HEK293 (cell line): Measurements from ENCODE around the gene PIEZO1.

Source experiments
- CTCF ChIA-PET: fragments of 350-600 bp; formaldehyde crosslinking; extraction: SDS; loops from one replicate; lab custom pipeline; 2021; ENCODE audit warnings: antibody characterized with exemption; lab: Yijun Ruan, JAX
- POLR2A ChIA-PET: fragments of 300-600 bp; formaldehyde crosslinking; extraction: SDS; loops from one replicate; lab custom pipeline; 2020; ENCODE audit warnings: antibody characterized with exemption, inconsistent platforms; lab: Yijun Ruan, JAX
- H3K27ac ChIP-seq: fragments of 200-500 bp; sonication (Bioruptor generic); 2 replicates; pipeline ENCODE4 v1.5.1; 2014; ENCODE audit warnings: low read depth, low read length, control low read depth, inconsistent platforms; ENCODE audit errors: extremely low read depth
- H3K36me3 ChIP-seq, 2 experiments: fragments of 200-500 bp in 1 of 2; sonication (Bioruptor generic) in 1 of 2; 1 replicate in 1 of 2; 2 replicates in 1 of 2; pipeline ENCODE4 v1.5.1; 2014 to 2017; ENCODE audit warnings: inconsistent platforms in 2 of 2, low read length in 2 of 2; ENCODE audit not compliant: control insufficient read depth in 2 of 2, insufficient read depth in 1 of 2
- H3K4me1 ChIP-seq: fragments of 200-500 bp; sonication (Bioruptor generic); 2 replicates; pipeline ENCODE4 v1.5.1; 2014; ENCODE audit warnings: mild to moderate bottlenecking, low read length, inconsistent platforms; ENCODE audit not compliant: control insufficient read depth, insufficient read depth
- H3K4me3 ChIP-seq: 2 replicates; pipeline ENCODE4 v1.5.1; 2011; ENCODE audit warnings: low read depth, mild to moderate bottlenecking, control low read depth, low read length, moderate library complexity
- H3K9me3 ChIP-seq: fragments of 200-500 bp; sonication (Bioruptor generic); 2 replicates; pipeline ENCODE4 v1.5.1; 2014; ENCODE audit warnings: low read depth, low read length, inconsistent platforms; ENCODE audit not compliant: control insufficient read depth, insufficient read depth
- GLI2 ChIP-seq: fragments of 450-650 bp; formaldehyde crosslinking; IDR thresholded peaks from 2 replicates; pipeline ENCODE4; 2017; ENCODE audit warnings: missing biosample characterization, missing genetic modification characterization, low read depth, borderline replicate concordance
- IKZF3 ChIP-seq: fragments of 450-650 bp; IDR thresholded peaks from 2 replicates; pipeline ENCODE4 v1.5.0; 2018; ENCODE audit warnings: missing biosample characterization, mild to moderate bottlenecking, missing genetic modification characterization, moderate library complexity
- KLF7 ChIP-seq: fragments of 450-650 bp; formaldehyde crosslinking; IDR thresholded peaks from 2 replicates; pipeline ENCODE4 v1.5.1; 2016; ENCODE audit warnings: missing biosample characterization, missing genetic modification characterization, borderline replicate concordance
- KLF8 ChIP-seq: fragments of 450-650 bp; formaldehyde crosslinking; IDR thresholded peaks from 2 replicates; pipeline ENCODE4 v1.5.1; 2016; ENCODE audit warnings: missing biosample characterization, missing genetic modification characterization
- MYNN ChIP-seq: fragments of 450-650 bp; formaldehyde crosslinking; IDR thresholded peaks from 2 replicates; pipeline ENCODE4 v1.5.1; 2016; ENCODE audit warnings: missing biosample characterization, missing genetic modification characterization, borderline replicate concordance
- SETDB1 ChIP-seq: IDR thresholded peaks from one replicate; pipeline ENCODE4 v1.6.1; 2017; ENCODE audit warnings: mild to moderate bottlenecking, low read length, moderate library complexity, mixed read lengths; ENCODE audit not compliant: insufficient read length
- ZBTB1 ChIP-seq: fragments of 450-650 bp; formaldehyde crosslinking; IDR thresholded peaks from 2 replicates; pipeline ENCODE4 v1.5.1; 2016; ENCODE audit warnings: missing biosample characterization, missing genetic modification characterization
- ZBTB17 ChIP-seq: fragments of 450-650 bp; formaldehyde crosslinking; IDR thresholded peaks from 2 replicates; pipeline ENCODE4 v1.5.1; 2016; ENCODE audit warnings: missing biosample characterization, missing genetic modification characterization
- ZNF10 ChIP-seq: fragments of 450-650 bp; formaldehyde crosslinking; IDR thresholded peaks from 2 replicates; pipeline ENCODE4 v1.5.1; 2017; ENCODE audit warnings: missing biosample characterization, missing genetic modification characterization
- ZNF112 ChIP-seq: fragments of 450-650 bp; formaldehyde crosslinking; IDR thresholded peaks from 2 replicates; pipeline ENCODE4 v1.5.0; 2017; ENCODE audit warnings: missing biosample characterization, missing genetic modification characterization
- ZNF121 ChIP-seq: fragments of 450-650 bp; formaldehyde crosslinking; IDR thresholded peaks from 2 replicates; pipeline ENCODE4 v1.5.1; 2016; ENCODE audit warnings: missing biosample characterization, missing genetic modification characterization
- ZNF138 ChIP-seq: fragments of 450-650 bp; formaldehyde crosslinking; IDR thresholded peaks from 2 replicates; pipeline ENCODE4 v1.5.1; 2016; ENCODE audit warnings: missing biosample characterization, missing genetic modification characterization, borderline replicate concordance
- ZNF280D ChIP-seq: fragments of 450-650 bp; formaldehyde crosslinking; IDR thresholded peaks from 2 replicates; pipeline ENCODE4 v1.5.1; 2016; ENCODE audit warnings: missing biosample characterization, missing genetic modification characterization
- ZNF302 ChIP-seq: fragments of 450-650 bp; formaldehyde crosslinking; IDR thresholded peaks from 2 replicates; pipeline ENCODE4 v1.5.1; 2016; ENCODE audit warnings: missing biosample characterization, missing genetic modification characterization, low read depth
- ZNF335 ChIP-seq: fragments of 450-650 bp; formaldehyde crosslinking; conservative IDR thresholded peaks from 2 replicates; pipeline ENCODE4 v1.5.1; 2016; ENCODE audit warnings: missing biosample characterization, missing genetic modification characterization
- ZNF341 ChIP-seq: fragments of 450-650 bp; formaldehyde crosslinking; IDR thresholded peaks from 2 replicates; pipeline ENCODE4; 2016; ENCODE audit warnings: low read depth, missing biosample characterization, missing genetic modification characterization
- ZNF354C ChIP-seq: fragments of 450-650 bp; formaldehyde crosslinking; IDR thresholded peaks from 2 replicates; pipeline ENCODE4 v1.5.1; 2016; ENCODE audit warnings: missing biosample characterization, missing genetic modification characterization, low read depth, borderline replicate concordance
- ZNF37A ChIP-seq: fragments of 450-650 bp; IDR thresholded peaks from 2 replicates; pipeline ENCODE4 v1.5.1; 2018; ENCODE audit warnings: missing biosample characterization, missing genetic modification characterization
- ZNF391 ChIP-seq: fragments of 450-650 bp; formaldehyde crosslinking; IDR thresholded peaks from 2 replicates; pipeline ENCODE4 v1.5.1; 2016; ENCODE audit warnings: low read depth, missing biosample characterization, missing genetic modification characterization, borderline replicate concordance
- ZNF398 ChIP-seq: fragments of 450-650 bp; formaldehyde crosslinking; IDR thresholded peaks from 2 replicates; pipeline ENCODE4 v1.5.1; 2017; ENCODE audit warnings: missing biosample characterization, missing genetic modification characterization
- ZNF433 ChIP-seq: fragments of 450-650 bp; formaldehyde crosslinking; IDR thresholded peaks from 2 replicates; pipeline ENCODE4 v1.5.1; 2016; ENCODE audit warnings: missing biosample characterization, missing genetic modification characterization, low read depth
- ZNF473 ChIP-seq: fragments of 450-650 bp; formaldehyde crosslinking; IDR thresholded peaks from 2 replicates; pipeline ENCODE4 v1.5.1; 2017; ENCODE audit warnings: missing biosample characterization, missing genetic modification characterization
- ZNF510 ChIP-seq: fragments of 450-650 bp; formaldehyde crosslinking; IDR thresholded peaks from 2 replicates; pipeline ENCODE4 v1.5.1; 2018; ENCODE audit warnings: mild to moderate bottlenecking, missing genetic modification characterization, missing biosample characterization; ENCODE audit not compliant: insufficient replicate concordance
- ZNF629 ChIP-seq: fragments of 450-650 bp; formaldehyde crosslinking; IDR thresholded peaks from 2 replicates; pipeline ENCODE4 v1.5.1; 2017; ENCODE audit warnings: missing biosample characterization, missing genetic modification characterization
- ZNF843 ChIP-seq: fragments of 450-650 bp; formaldehyde crosslinking; IDR thresholded peaks from 2 replicates; pipeline ENCODE4 v1.5.1; 2016; ENCODE audit warnings: missing biosample characterization, missing genetic modification characterization
- TF ChIP-seq, protein P1 (sequence below): fragments of 450-650 bp; formaldehyde crosslinking; IDR thresholded peaks from 2 replicates; pipeline ENCODE4 v1.5.1; 2016; ENCODE audit warnings: missing biosample characterization, missing genetic modification characterization
- TF ChIP-seq, protein P2 (sequence below): fragments of 450-650 bp; formaldehyde crosslinking; IDR thresholded peaks from 2 replicates; pipeline ENCODE4 v1.5.1; 2016; ENCODE audit warnings: missing biosample characterization, missing genetic modification characterization, borderline replicate concordance
- TF ChIP-seq, protein P3 (sequence below): fragments of 450-650 bp; formaldehyde crosslinking; IDR thresholded peaks from 2 replicates; pipeline ENCODE4 v1.5.1; 2017; ENCODE audit warnings: missing biosample characterization, missing genetic modification characterization

Gene PIEZO1

GRCh38 chr16:88815227-88815626 lies 30.2 kb upstream of the PIEZO1 start:
- ChIA-PET CTCF (interaction anchor here (0.6 to 5.1 kb wide), 5 partner anchors 42 to 402 kb away, joined by 3 to 19 read pairs (median 4); partner anchors contain the start of genes CDH15 and ZNF778), POLR2A (interaction anchor here (0.7 kb wide), 1 partner anchor 43 kb away, joined by 3 read pairs; no protein-coding TSS in a partner anchor)
- Histone ChIP-seq H3K36me3 (peaks cover 0 to 9% of the 10 kb centered on the region in 2 experiments; a peak in 1 of 3 replicates), H3K4me3 (no peak overlapping the region), H3K4me1 (peaks cover 3% of the 10 kb centered on the region; the same call in 1 of the 2 replicates), H3K9me3 (no peaks in the 10 kb centered on the region), H3K27ac (no peak overlapping the region)
- TF ChIP-seq, protein P1, sequence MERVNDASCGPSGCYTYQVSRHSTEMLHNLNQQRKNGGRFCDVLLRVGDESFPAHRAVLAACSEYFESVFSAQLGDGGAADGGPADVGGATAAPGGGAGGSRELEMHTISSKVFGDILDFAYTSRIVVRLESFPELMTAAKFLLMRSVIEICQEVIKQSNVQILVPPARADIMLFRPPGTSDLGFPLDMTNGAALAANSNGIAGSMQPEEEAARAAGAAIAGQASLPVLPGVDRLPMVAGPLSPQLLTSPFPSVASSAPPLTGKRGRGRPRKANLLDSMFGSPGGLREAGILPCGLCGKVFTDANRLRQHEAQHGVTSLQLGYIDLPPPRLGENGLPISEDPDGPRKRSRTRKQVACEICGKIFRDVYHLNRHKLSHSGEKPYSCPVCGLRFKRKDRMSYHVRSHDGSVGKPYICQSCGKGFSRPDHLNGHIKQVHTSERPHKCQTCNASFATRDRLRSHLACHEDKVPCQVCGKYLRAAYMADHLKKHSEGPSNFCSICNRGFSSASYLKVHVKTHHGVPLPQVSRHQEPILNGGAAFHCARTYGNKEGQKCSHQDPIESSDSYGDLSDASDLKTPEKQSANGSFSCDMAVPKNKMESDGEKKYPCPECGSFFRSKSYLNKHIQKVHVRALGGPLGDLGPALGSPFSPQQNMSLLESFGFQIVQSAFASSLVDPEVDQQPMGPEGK, result no peak
- TF ChIP-seq ZBTB17 (tag by site-specific recombination) (no peak), ZNF121 (no peak), ZNF335 (no peak), MYNN (tag by site-specific recombination) (no peak), ZNF10 (no peak), ZNF398 (tag by site-specific recombination) (no peak), ZNF629 (no peak), SETDB1 (no peak), KLF7 (tag by site-specific recombination) (no peak), IKZF3 (tag by site-specific recombination) (no peak), ZNF341 (tag by site-specific recombination) (no peak), ZNF37A (tag by site-specific recombination) (no peak), ZNF112 (tag by site-specific recombination) (no peak), ZNF510 (tag by site-specific recombination) (no peak), GLI2 (tag by site-specific recombination) (no peak), KLF8 (no peak)
- TF ChIP-seq, protein P2, sequence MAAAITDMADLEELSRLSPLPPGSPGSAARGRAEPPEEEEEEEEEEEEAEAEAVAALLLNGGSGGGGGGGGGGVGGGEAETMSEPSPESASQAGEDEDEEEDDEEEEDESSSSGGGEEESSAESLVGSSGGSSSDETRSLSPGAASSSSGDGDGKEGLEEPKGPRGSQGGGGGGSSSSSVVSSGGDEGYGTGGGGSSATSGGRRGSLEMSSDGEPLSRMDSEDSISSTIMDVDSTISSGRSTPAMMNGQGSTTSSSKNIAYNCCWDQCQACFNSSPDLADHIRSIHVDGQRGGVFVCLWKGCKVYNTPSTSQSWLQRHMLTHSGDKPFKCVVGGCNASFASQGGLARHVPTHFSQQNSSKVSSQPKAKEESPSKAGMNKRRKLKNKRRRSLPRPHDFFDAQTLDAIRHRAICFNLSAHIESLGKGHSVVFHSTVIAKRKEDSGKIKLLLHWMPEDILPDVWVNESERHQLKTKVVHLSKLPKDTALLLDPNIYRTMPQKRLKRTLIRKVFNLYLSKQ (tag by site-specific recombination), result no peak

DNA sequence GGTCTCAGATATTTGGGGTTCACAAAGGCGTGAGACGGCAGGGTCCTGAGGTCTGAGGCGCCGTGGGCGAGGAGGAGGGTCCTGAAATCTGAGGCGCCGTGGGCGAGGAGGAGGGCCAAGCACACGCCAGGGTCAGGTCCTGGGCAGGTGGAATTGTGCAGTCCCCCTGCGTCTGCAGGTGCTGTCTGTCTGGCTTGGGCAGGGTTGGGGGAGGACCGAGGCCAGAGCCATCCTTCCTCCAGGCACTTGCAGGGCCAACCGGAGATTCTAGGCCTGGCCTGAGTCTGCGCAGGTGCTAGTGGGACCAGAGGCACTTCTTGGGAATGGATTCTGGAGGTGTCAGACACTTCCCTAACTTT lies 29.1 kb upstream of the PIEZO1 start:
- H3K4me1 ChIP-seq, result peaks cover 3% of the 10 kb centered on the region; the same call in 1 of the 2 replicates
- no peak overlapping the region for H3K4me3 ChIP-seq
- no peak overlapping the region for H3K27ac ChIP-seq
- CTCF ChIA-PET, result interaction anchor here (5.1 kb wide), 1 partner anchor 353 kb away, joined by 19 read pairs; no protein-coding TSS in a partner anchor
- no peaks in the 10 kb centered on the region for H3K9me3 ChIP-seq
- peaks cover 0 to 20% of the 10 kb centered on the region in 2 experiments; a peak in 1 of 3 replicates for H3K36me3 ChIP-seq
- POLR2A ChIA-PET, result no interaction called here
- TF ChIP-seq ZNF433 (tag by site-specific recombination) (no peak), ZNF473 (tag by site-specific recombination) (no peak), ZNF280D (no peak), ZNF302 (tag by site-specific recombination) (no peak), ZBTB1 (tag by site-specific recombination) (no peak), ZNF391 (tag by site-specific recombination) (no peak), ZNF843 (no peak), ZNF354C (tag by site-specific recombination) (no peak), ZNF138 (no peak)
- TF ChIP-seq, protein P3, sequence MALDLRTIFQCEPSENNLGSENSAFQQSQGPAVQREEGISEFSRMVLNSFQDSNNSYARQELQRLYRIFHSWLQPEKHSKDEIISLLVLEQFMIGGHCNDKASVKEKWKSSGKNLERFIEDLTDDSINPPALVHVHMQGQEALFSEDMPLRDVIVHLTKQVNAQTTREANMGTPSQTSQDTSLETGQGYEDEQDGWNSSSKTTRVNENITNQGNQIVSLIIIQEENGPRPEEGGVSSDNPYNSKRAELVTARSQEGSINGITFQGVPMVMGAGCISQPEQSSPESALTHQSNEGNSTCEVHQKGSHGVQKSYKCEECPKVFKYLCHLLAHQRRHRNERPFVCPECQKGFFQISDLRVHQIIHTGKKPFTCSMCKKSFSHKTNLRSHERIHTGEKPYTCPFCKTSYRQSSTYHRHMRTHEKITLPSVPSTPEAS (tag by site-specific recombination), result no peak
